Right ventricle myocardium inferior (tissue), 1 donor: Measurements from ENCODE around the gene CAMK2B. TPM values are rescaled to one million over a fixed set of nuclear protein-coding genes. Genes with fewer than 3 reads are reported as not detected.

Experiments used
- ATAC-seq: fragments of 200-7000 bp; cut with Tn5 transposase; one replicate; pipeline ENCODE4 v1.9.1; 2020; ENCODE audit warnings: mild to moderate bottlenecking, moderate library complexity
- DNase-seq: peaks from one replicate; pipeline ENCODE4 v3.0.0; 2021; ENCODE audit errors: missing footprints
- intact Hi-C: fragments of 100-400 bp; cut with DNase I; formaldehyde crosslinking; loops from one replicate; pipeline ENCODE4 v1.11.0; 2022
- total RNA-seq: library from RNA; stranded (reverse); fragmentation: NEBNext Ultra II Directional; extraction: Animal tissue kit (Norgen Biotek cat#: 25700); gene quantifications from one replicate; pipeline ENCODE4 v1.2.1, GENCODE V29; 2021
- donor health status: DM: no; HTN: yes; CAD: no; lungs with severe emphysema.

Gene CAMK2B
- total RNA-seq, 1 donor from 2014 or later = 95.4 TPM

DNA sequence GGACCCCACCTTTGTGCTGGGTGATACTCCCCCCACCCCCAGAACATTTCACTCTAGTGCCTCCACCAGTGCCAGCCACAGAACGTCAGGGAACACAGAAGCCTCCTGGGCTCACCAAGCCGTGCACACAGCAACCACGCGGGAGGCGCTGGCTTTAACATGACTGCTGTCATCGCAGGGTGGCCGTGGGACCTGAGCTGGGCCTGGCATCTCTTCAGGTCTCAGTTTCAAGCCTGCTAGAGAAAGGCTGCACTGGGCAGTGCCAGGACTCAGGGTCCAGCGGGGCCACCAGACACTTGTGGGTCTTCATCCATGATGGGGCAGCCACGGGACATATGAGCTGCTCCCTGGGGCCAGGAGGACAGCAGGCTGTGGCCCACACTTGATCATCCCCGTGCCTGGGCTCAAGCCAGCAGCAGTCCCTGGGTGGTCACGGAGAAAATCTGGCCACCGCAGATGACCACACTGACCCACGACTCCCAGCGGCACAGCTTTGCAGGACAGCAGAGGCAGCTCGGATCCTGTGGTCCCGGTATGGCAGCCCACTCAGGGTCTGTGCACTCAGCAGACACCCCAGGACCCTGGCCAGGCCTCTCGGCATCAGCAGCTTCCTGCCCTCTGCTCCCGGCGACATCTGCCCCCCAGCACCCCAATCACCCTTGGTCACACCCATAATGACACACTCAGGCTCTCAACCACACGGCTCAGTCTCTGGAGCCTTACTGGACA, 44.2 kb downstream of the CAMK2B start:
- DNase-seq (peak; percentile 65), ATAC-seq (peak; percentile 18)

GRCh38 chr7:44280636-44280992, 44.8 kb downstream of the CAMK2B start:
- DNase-seq (no peak), ATAC-seq (no peak)
- intact Hi-C loops = no loop called here

More for the DNA sequence above, 44.2 kb downstream of the CAMK2B start:
- intact Hi-C loops = no loop called here

- peak; percentile 28 for DNase-seq
- intact Hi-C loops = no loop called here
- no peak for ATAC-seq
These were observed 45.5 kb downstream of the CAMK2B start for GRCh38 chr7:44279731-44280505.

- DNase-seq = peak; percentile 65
- intact Hi-C loops = no loop called here
These were observed 46.1 kb downstream of the CAMK2B start for GRCh38 chr7:44279286-44279685.

DNA sequence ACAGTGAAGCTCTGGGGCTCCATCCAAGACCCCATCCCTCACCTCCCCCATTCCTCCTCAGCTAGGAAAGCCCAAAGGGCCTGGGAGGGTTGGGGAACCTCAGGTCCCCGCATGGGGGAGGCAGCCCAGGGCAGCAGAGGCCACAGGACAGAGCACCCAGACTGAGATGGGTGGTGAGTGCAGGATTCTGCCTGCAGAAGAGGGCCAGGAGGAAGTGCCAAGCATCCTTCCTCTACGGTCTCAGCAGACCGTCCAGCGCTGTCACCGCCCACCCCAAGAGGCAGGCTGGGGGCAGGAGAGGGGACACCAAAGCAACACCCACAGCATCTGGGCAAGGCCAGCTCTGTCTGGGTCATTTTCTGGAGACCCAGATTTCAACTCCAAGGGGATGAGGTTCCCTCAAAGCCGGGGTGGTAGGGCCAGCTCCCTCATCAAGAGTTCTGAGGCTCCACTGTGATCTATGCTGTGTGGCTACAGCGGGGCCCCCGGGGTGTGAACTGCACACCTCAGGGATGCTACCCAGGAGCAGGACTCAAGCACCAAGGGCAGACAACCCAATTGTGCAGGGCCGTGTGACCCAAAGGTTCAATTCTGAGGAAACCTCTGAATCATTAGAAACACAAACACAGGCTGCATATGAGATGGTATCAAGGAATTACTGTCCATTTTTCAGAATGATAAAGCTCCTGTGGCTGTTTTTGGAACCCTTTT, 46.8 kb downstream of the CAMK2B start:
- ATAC-seq (no peak), DNase-seq (peak; percentile 52)
- intact Hi-C loops = no loop called here

More at GRCh38 chr7:44279286-44279685, 46.1 kb downstream of the CAMK2B start:
- no peak for ATAC-seq

GRCh38 chr7:44277851-44278250, 47.5 kb downstream of the CAMK2B start:
- intact Hi-C loops = no loop called here
- DNase-seq (peak; percentile 89), ATAC-seq (peak; percentile 69)

DNA sequence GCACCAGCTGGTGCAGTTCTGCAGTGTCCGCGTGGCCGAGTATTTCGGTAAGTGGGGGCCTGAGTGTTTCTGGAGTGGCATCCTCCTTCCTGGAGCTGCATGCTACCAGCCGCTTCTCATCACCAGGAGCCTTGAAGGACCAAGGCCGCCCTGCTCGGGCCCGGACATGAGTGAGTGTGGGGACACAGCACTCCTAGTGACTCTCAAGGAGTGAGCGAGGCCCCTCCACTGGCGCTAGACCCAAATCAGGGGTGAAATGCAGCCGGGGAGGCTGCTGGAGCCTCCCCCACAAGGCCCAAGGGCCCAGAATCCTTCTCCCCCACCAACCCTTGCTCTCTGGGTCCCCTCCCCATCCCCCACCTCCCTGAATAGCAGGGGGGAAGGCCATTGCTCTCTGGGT, 48.0 kb downstream of the CAMK2B start:
- intact Hi-C loops = no loop called here
- ATAC-seq = no peak
- DNase-seq = peak; percentile 28

DNA sequence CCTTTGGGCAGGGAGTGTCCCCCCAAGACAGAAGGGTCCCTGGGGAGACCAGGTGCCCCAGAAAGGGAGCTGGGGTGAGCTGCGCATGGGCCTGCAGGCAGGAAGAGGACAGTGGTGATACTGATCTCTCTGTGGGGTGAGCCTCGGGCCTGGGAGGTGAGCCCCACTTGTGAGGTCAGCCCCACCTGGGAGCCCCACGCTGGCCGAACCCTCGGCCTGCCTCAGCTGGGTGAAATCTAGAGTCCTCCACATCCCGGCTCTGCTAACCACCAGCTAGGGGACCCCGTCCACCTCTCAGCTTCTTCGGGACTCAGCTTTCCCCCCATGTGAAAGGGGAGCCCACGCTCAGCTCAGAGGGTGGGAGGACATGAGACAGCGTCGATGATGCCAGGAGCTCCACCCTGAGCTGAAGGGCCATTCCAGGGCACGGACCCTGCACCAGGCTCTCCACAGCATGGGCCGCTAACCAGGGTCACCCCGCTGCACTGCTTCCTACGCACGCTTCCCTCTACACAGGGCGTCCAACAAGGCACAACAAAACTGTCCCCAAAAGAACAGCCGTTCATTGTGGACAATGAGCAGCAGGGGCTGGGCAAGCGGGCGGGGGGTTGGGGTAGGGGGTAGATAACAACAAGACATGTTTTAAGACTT, 48.7 kb downstream of the CAMK2B start:
- intact Hi-C loops = no loop called here
- no peak for ATAC-seq
- peak; percentile 45 for DNase-seq

DNA sequence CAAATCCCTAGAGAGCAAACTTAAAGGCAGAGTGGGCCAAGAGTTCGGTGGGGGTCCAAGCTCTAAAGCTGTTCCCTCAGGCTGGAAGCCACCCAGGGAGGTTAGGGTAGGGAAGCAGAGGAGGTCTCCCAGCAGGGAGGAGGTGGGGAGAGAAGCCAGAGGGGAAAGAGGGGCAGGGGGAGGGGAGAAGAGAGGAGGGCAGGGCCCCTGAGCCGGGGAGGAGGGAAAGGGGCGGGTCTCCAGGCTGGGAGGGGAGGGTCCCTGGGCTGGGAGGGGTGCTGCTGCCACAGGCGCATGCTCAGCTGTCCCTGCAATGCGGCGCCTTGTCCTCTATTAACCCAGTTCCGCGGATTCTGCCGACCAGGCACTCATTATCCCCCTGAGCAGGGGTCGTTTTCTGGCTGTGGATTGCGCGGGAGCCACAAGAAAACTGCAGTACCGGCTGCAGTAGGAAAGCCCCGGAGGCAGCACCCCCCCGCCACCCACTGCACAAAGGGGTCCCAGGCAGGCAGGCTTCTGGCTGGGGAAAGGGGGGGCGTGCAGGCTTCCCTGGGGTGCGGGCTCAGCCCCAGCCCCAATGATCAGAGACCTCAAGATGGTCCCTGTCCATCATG, 49.3 kb downstream of the CAMK2B start:
- ATAC-seq = no peak
- intact Hi-C loops = no loop called here
- DNase-seq = peak; percentile 51

DNA sequence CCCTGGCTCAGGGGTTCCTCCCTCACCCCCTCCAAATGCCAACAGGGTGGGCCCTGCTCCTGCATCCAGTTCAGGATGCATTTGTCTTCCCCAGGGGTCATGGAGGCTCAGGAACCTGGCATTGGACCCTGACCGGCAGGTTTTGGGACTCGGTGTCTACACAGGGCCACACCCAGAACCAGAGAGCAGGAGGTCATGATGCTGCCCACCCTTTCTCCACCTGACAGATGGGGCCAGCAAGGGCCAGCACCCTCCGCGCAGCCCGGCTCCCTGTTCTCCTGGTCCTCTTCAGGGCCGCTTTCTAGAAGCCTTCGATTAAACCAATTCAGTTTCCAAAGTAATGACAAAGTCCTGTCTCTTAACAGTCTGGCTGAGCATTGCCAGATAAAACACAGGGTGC, 50.2 kb downstream of the CAMK2B start:
- ATAC-seq (no peak), DNase-seq (peak; percentile 33)
- intact Hi-C loops = no loop called here

- ATAC-seq (no peak), DNase-seq (no peak)
- intact Hi-C loops = no loop called here
These were observed 50.8 kb downstream of the CAMK2B start for GRCh38 chr7:44274623-44274975.

- intact Hi-C loops = no loop called here
- ATAC-seq (no peak), DNase-seq (peak; percentile 51)
These were observed 51.4 kb downstream of the CAMK2B start for GRCh38 chr7:44273681-44274622.

DNA sequence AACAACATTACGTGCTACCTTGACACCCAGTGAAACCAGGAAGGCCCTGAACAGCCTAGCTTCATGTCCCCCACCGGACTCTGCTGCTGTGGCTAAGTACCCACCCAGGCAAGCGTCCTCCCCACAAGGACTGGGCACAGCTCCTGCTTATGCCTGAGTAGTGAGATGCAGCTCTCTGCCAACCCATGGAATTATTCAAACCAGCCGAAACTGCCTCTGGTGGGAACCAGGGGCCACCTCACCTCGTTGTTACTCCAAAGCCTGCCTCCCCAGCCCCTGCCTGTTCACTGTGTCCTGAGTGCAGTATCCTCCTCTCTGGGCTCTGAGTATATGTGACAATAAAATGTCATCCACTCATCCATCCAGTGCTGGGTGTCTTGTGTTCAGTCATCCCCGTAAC, 52.4 kb downstream of the CAMK2B start:
- ATAC-seq (no peak), DNase-seq (no peak)
- intact Hi-C loops = no loop called here

- intact Hi-C loops = no loop called here
- peak; percentile 45 for DNase-seq
- no peak for ATAC-seq
These were observed 52.9 kb downstream of the CAMK2B start for GRCh38 chr7:44272456-44272855.

DNA sequence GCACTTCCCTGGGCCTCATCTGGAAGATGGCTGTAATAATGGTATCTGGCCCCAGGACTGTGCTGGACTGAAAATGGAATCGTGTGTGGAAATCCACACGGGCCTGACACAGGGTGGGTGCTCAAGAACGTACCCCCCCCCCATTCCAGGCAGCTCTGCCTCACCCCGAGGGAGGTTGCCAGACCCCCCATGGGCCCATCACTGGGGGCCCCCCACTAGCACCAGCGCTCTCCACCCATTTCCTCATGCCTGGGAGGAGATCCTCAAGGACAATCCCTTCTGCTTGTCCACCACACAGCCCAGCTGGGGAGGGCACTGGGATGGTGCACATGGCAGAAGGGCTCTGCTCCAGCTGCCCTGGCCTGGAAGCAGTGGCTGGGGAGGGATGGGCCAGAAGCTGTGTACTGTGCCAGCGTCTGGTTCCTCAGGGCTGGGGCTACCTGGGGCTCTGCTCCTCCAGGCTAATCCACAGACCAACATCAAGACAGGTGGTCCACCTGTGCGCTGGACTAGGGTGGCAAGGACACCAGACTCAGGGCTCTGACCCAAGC, 55.4 kb downstream of the CAMK2B start:
- DNase-seq (no peak), ATAC-seq (peak; percentile 11)
- intact Hi-C loops = no loop called here

DNA sequence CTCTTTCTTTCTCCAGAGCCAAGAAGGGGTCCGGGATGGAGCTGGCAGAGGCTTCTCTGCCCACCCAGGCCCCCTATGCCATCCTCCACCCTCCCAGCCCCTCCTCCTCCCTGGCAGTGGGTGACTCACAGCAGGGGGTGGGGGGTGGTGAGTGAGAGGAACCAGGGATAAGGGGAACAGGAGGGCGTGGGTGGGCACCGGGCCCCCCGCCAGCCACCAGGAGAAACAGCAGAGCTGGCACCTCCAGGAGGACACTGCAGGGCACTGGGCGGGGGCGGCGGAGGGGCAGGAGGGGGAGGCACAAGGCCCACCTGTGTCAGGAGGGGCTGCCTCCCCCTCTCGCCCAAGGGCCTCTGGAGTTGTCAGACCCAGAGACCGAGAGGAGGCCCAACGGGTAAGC, 56.0 kb downstream of the CAMK2B start:
- intact Hi-C loops = no loop called here

GRCh38 chr7:44268671-44269070, 56.7 kb downstream of the CAMK2B start:
- intact Hi-C loops = no loop called here
- ATAC-seq (no peak), DNase-seq (no peak)

More for the DNA sequence above, 56.0 kb downstream of the CAMK2B start:
- DNase-seq (no peak), ATAC-seq (no peak)
